ENCODE measurements around the gene SUGP2.
A peak's percentile ranks its signal among the peaks of the same experiment; 100 is the strongest.
"Not testable (repeated sequence)": the region's sequence is repeated elsewhere in the genome, so short reads cannot be mapped to it uniquely, and the experiment has no call there.

The SUGP2 gene

GRCh38 chr19:19031891-19032290 is 1.4 kb downstream of the SUGP2 start:
- no peak for DNase-seq (ENCODE audit: low spot score)

- DNase-seq (ENCODE audit: low spot score), result no peak
These were observed 4.8 kb downstream of the SUGP2 start for GRCh38 chr19:19028526-19028925.

DNA sequence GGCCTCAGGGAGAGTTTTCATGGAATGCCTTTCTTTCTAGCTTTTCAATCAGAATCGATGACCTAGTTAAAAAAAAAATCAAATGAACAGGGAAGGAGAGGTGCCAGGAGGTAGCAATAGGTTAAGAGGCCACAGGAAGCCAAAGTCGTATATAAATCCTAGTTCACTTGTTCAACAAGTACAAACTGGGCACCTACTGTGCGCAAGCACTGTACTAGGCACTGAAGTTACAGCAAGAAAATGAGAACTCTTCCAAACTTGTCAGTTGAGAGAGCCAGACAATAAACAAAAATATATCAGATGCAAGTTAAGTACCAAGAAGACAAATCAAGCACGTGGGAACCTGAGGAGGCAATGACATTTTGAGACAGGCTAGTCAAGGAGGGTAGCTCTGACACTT is 6.1 kb downstream of the SUGP2 start:
- DNase-seq (ENCODE audit: low spot score), result no peak

DNA sequence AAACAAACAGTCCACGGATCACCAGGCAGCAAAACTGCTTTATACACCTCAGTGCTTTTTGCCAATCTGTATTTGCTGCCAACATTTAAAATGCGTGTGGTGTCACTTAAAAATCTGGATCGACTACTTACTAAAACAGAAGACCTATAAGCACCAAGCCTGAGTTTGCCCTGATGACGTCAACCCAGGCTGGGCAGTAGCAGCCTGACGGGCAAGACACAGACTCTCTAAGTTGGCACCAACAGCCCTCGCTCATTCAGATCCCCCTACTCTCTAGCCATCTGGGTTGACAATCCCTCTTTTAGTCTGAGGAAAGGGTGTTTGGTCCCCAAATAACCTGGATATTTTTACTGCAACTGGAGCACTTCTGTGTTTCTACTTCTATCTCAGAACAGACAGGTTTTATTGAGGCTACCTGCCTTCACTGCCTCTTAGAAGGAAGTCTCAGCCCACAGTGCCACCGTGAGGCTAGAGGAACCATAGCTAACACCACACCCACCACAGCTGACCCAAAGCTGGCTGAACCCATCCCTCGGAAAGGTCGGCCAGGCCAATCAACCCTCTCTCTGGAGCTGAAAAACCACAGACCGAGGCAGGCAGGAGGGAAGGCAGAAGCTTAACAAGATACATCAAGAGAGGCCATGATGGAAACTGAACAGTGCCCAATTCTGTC is 6.9 kb downstream of the SUGP2 start:
- no peak for DNase-seq (ENCODE audit: low spot score)

DNA sequence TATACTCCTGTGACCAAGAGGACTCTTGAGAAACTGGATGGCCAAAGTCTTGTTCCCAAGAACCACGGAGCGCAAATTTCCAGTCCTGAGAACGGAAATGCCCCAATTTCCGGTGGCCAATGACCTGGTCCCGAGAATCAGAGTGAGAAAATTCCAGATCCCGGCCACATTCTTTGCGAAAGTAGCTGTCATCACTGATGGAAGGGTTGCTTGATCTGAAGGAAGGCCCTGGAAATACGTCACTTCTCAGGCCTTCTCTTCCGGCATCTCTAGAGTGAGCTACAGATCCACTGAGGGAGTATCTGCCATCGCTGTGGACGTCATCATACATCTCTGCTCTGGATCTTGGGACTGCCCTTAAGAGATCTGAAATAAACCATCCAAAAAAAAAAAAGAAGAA is 7.5 kb downstream of the SUGP2 start:
- no peak for DNase-seq (ENCODE audit: low spot score)

DNA sequence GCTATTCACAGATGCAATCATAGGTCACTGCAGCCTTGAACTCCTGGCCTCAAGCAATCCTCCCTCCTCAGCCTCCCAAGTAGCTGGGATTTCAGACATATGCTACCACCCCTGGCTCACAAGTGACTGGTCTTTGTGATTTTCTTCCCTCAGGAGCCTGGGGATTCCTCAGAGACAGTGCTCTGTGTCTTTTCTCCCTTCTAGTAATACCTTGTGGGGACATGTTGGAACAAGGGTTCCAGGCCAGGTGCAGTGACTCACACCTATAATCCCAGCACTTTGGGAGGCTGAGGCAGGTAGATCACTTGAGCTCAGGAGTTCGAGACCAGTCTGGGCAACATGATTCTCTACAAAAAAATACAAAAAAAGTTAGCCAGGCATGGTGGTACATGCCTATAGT is 9.9 kb downstream of the SUGP2 start:
- DNase-seq (ENCODE audit: low spot score), result not testable (repeated sequence)

DNA sequence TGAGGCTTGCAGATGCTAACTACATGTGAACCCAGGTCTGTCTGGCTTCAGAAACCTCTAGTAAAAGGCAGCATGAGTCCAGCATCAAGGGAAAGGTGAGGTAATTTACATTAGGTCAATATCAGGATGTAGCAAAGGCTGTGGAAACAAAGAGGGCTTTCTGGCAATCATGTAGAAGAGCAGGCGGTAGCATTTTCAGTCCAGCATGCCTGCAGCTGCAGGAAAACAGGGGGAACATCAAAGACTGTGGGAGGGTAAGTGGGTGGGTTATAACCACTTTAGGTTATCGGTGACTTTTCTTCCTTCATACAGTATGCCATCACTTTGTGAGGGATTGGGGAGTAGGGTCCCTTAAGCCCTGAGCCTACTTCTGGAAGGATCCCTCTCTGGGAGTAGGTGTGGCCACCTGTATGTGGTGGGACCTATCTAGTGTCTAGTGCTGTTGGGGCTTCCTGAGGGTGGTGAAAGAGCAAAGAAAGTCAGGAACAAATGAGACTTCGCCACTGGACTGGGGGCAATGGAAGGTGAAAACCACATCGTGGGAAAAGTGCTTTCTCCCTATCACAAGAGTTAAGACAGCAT is 10.8 kb downstream of the SUGP2 start:
- no peak for DNase-seq (ENCODE audit: low spot score)

GRCh38 chr19:19021115-19021514 is 12.2 kb downstream of the SUGP2 start:
- DNase-seq (ENCODE audit: low spot score), result peak; percentile 62

DNA sequence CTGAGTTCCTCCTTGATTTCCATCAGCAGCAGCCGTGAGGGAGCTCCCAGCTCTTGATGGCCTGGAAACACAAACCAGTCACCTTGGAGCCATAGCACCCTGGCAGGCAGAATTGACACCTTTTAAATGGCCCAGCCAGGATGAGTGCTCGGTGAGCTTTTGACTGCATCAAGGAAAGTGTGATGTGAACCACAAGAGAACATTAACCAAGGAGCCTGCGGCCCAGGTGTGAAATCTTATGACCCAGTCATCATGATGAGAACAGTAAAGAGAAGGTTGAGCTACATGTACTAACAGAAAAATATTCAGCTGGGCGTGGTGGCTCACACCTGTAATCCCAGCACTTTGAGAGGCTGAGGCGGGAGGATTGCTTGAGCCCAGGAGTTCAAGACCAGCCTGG is 22.8 kb downstream of the SUGP2 start:
- DNase-seq (ENCODE audit: low spot score), result no peak

DNA sequence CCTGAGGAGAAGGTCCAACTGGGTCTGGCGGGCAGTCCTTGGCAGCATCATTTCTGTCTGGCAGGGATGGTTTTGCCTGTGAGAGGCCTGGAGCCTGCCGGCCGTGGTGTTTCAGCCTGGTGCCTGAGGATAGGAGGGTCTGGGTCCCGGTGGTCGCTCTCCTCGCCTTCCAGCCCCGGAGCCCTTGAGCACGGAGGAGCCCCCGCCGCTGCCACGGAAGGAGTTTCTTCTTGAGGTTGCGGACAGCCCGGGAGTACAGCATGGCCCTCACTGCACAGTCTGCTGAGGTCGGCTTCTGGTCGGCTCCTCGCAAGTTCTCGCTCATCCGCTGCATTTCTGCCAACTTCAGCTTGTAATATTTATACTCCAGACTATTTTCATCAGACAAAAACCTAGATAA is 23.4 kb downstream of the SUGP2 start:
- no peak for DNase-seq (ENCODE audit: low spot score)

DNA sequence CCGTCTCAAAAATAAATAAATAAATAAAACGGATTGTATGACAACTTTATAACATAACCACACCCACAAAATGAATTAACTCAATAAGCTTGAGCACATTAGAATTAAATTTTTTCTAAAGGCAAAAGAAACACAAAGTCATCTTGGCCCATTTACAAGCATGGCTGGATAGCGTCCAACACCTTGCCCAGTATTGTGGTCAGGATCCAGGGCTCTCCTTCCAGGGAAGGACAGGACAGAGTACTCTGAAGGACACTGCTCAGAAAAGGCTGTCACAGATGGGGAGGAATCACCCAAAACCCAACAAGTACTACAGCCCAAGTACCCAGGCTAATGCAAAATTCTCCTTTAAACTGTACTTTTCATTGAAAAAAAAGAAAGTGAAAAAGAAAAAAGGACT is 27.1 kb downstream of the SUGP2 start:
- DNase-seq (ENCODE audit: low spot score), result no peak

DNA sequence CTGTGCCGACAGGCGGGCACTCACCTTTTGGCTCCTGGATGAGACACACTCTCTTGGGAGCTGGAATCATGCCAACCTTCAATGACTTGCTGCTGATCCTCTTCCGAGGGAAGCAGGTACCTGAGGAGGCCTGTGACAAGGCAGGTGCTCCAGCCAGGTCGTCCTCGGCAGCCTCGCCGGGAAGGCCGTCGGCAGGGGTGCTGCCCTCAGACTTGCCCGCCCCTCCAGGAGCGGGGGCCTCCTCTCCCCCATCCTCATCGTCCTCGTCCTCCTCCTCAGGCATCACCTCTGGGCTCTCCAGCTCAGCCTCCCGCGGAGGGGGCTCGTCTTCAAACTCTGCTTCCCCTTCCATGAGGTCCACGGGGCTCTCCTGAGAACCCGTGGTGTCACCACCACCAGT is 29.2 kb downstream of the SUGP2 start:
- no peak for DNase-seq (ENCODE audit: low spot score)

DNA sequence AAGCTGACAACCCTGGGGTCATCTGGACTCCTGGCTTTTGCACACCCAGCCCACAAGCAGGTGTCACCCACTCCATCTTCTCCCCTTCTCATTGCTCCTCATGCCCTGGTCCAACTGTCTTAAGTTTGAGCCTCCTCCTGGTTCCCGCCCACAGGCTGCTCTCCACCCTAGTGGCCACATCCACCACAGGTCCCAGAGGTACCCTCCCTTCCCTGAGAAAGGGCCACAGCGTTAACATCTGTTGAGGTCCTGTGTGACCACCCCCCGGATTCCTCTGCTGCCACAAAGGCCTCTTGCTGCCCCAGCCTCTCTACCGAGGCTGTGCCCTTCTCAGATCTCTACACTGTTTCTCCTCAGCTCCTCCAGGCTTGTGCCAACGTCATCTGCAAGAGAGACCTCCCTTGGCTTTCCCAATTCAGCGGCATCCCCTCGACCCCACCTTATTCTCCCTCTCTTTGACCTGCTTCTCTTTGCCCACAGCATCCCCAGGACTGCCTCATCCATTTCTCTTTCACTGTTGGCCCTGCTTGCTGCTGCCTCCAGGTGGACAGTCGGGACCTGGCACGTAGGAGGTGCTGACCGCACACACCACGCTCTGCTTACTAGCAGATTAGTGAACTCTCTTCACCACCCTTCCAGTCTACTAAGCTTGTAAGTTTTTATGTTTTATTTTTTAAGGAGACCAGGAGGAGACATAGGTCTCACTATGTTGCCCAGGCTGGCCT is 33.3 kb downstream of the SUGP2 start:
- DNase-seq (ENCODE audit: low spot score), result no peak

DNA sequence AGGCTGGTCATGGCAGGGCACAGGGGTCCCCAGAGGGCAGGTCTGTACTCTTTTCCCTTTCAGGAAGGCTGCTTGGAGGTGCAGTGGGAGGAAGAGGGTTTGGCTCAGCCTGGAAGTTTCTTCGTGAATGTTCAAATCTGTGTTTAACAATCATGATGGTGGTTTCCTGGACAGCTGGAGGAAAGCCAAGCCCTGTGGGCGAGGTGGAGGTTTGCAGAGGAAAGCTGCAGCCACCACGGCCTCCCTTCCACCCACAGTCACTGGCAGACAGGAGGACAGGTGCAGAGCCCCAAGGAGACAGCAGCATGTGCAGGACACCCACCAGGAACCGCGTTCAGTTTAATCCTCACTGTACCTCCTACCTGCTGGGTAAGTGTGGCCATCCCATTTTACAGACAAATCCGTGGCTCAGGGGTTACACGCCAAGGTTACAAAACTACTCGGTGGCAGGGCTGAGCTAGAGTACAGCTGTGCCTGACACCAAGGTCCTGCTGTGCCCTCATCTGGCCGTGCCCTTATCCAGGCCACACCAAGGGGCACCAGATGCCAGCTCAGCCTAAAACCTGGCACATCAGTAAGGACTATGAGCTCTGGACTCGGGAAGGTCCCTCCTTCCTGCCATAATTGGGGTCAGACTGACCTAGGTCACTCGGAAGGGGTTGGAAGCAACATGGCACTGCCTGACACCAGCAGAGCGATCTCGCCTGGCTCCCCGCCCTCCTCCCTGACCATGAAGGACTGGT is 34.1 kb downstream of the SUGP2 start:
- DNase-seq (ENCODE audit: low spot score), result no peak

- no peak for DNase-seq (ENCODE audit: low spot score)
These were observed 35.0 kb downstream of the SUGP2 start for GRCh38 chr19:18998276-18998675.

DNA sequence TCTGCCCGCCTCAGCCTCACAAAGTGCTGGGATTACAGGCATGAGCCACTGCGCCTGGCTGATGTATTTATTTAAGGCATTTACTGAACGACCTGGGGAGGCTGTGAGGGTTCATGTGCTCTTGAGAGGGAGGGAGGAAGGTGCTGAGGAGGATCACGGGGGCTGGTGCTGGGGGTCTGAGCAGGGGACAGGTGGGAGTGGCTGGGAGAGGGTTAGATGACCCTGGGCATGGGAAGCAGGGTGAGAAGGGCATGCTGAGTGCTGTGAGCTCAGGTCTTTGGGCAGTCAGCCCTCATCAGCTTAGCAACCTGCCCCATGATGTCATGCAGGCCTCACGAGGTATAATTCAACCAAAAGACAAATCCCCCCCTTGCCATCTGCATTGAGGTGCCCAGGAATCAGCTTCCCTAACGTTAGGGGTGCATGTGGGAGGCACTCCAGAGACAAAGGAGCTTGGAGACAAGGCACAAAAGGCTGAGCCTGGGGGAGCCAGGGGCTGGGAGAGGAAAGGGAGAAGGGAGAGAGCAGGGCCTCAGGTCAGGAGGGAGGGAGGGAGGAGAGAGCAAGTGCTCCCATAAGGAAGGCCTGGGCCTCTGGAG is 36.4 kb downstream of the SUGP2 start:
- DNase-seq (ENCODE audit: low spot score), result no peak

GRCh38 chr19:18996351-18996750 is 37.0 kb downstream of the SUGP2 start:
- DNase-seq (ENCODE audit: low spot score), result no peak

DNA sequence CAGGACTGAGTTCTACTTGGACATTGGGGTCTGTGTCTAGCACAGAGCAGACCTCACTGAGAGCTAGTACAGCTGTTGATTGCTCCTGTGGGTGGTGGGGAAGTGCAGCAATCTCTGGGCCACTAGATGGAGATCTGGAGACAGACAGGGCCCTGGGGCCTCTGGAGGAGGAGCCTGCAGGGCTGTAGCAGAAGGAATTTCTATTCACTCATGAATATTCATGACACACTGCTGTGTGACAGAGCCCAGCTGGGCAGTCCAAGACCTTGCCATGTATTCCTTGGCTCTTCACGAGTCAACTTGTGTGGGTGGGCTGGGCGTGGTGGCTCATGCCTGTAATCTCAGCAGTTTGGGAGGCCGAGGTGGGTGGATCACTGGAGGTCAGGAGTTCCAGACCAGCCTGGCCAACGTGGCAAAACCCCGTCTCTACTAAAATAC is 37.5 kb downstream of the SUGP2 start:
- peak; percentile 93 for DNase-seq (ENCODE audit: low spot score)

GRCh38 chr19:18993115-18993514 is 40.2 kb downstream of the SUGP2 start:
- no peak for DNase-seq (ENCODE audit: low spot score)

DNA sequence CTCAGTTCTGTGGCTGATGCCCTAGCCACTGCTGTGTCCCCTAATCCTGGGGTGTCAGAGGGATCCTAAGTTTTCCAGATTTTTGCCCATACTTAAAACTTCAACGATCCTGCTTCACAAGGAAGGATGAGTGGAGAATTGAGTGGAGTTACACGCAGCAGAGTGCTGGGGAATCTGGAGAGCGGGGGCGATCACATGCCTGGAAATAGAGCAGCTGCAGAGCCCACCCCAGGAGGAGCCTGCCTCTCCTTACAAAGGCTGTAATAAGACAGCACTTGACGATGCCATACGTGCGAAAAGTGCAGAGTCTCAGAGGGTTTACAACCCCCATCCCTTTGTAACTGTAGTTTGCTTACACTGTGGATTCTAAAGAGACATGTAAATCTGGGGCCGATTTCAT is 40.6 kb downstream of the SUGP2 start:
- DNase-seq (ENCODE audit: low spot score), result no peak

GRCh38 chr19:18991468-18991867 is 41.8 kb downstream of the SUGP2 start:
- no peak for DNase-seq (ENCODE audit: low spot score)

DNA sequence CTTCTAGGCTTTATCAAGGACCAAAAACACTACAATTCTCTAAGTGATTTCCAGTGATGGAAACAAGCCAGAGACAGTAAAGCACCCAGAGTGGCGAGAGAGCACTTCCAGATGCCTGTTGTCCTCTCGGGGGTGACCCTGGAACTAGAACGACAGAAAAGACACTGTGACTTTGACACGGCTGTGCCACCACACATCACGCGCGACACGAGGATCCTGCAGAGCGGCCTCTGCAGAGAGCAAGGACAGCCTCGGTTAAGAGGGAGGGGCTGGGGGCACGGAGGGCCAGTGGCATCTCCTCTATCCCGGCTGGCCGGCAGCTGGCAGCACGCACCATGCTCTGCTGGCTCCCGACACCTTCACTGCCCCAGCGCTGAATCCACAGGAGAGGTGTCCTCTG is 42.3 kb downstream of the SUGP2 start:
- DNase-seq (ENCODE audit: low spot score), result no peak
